Kidney (tissue), 14 donors: Measurements from ENCODE around the gene ISG15. TPM values are rescaled to one million over a fixed set of nuclear protein-coding genes. Genes with fewer than 3 reads are reported as not detected.

Experiments used
- DNase-seq, 5 donors: peaks; one replicate each; pipeline ENCODE4 v3.0.0-alpha.2; 2013 to 2020
- FAIRE-seq: peaks from 2 replicates; lab custom pipeline; 2012; peaks lifted over from hg19 to GRCh38; lab: Jason Lieb, UNC
- H3K27ac ChIP-seq, 2 donors: one replicate each; pipeline ENCODE4 v1.7.0; 2013; ENCODE audit warnings: low read depth in 2 of 2, low read length in 2 of 2, inconsistent platforms in 1 of 2
- H3K27me3 ChIP-seq: one replicate; pipeline ENCODE4 v1.7.1; 2013; ENCODE audit warnings: low read length, inconsistent platforms; ENCODE audit not compliant: control insufficient read depth, insufficient read depth
- H3K36me3 ChIP-seq, 3 donors: one replicate each; pipeline versions ENCODE4 v1.7.0 to v1.7.1; 2013; ENCODE audit warnings: low read length in 3 of 3, control low read depth in 1 of 3, inconsistent platforms in 1 of 3; ENCODE audit not compliant: insufficient read depth in 3 of 3, control insufficient read depth in 2 of 3
- H3K4me1 ChIP-seq, 3 donors: one replicate each; pipeline versions ENCODE4 v1.7.0 to v1.7.1; 2013; ENCODE audit warnings: low read length in 3 of 3, inconsistent platforms in 1 of 3, low read depth in 1 of 3; ENCODE audit not compliant: control insufficient read depth in 2 of 3, insufficient read depth in 2 of 3
- H3K4me3 ChIP-seq, 3 donors: one replicate each; pipeline versions ENCODE4 v1.7.0 to v1.8.1; 2013; ENCODE audit warnings: low read length in 3 of 3, control low read depth in 1 of 3, inconsistent platforms in 1 of 3
- H3K9ac ChIP-seq, 3 donors: one replicate each; pipeline versions ENCODE4 v1.7.0 to v1.7.1; 2013; ENCODE audit warnings: low read length in 3 of 3, control low read depth in 1 of 3, inconsistent platforms in 1 of 3
- H3K9me3 ChIP-seq, 3 donors: one replicate each; pipeline versions ENCODE4 v1.7.0 to v1.7.1; 2013; ENCODE audit warnings: low read length in 3 of 3, control low read depth in 1 of 3, inconsistent platforms in 1 of 3; ENCODE audit not compliant: control insufficient read depth in 2 of 3, insufficient read depth in 1 of 3
- CTCF ChIP-seq: IDR thresholded peaks from 3 replicates; pipeline ENCODE4 v1.5.1; 2012; ENCODE audit warnings: mild to moderate bottlenecking, moderate library complexity, borderline replicate concordance; ENCODE audit not compliant: insufficient read depth; ENCODE audit errors: extremely low read depth
- intact Hi-C: fragments of 100-400 bp; cut with DNase I; formaldehyde crosslinking; loops from one replicate; pipeline ENCODE4 v1.11.1; 2022
- polyA plus RNA-seq: library from polyadenylated mRNA; stranded (reverse); fragments of 350-450 nt; fragmentation: Illumina TruSeq; extraction: RNeasy Lipid Tissue Mini Kit (QIAGEN cat#74804); gene quantifications from one replicate; pipeline ENCODE4 v1.2.3, GENCODE V29; 2014; ENCODE audit warnings: low read depth, low replicate concordance; ENCODE audit not compliant: insufficient read depth
- total RNA-seq: library from RNA; stranded (reverse); fragmentation: NEBNext Ultra II Directional; extraction: Animal tissue kit (Norgen Biotek cat#: 25700); gene quantifications from one replicate; pipeline ENCODE4 v1.2.1, GENCODE V29; 2021
- donor health status: control.
- donor health status: control.
- donor health status: control.
- donor health status: control.
- donor health status: control.
- donor health status: DM: yes; HTN: yes; CAD: no.
- donor health status: Normal renal cell carcinoma (clear cell type).

Gene ISG15
- total and polyA plus RNA-seq, 2 donors from 2014 or later: 23.9 to 65.9 TPM

GRCh38 chr1:964691-965525, 48.4 kb upstream of the ISG15 start:
- Histone ChIP-seq H3K4me3 (no peak overlapping the region), H3K36me3 (no peaks in the 10 kb centered on the region), H3K9ac (no peak overlapping the region), H3K9me3 (no peaks in the 10 kb centered on the region), H3K4me1 (peaks cover 0 to 7% (median 0%) of the 10 kb centered on the region in 3 donors), H3K27me3 (peaks cover 8% of the 10 kb centered on the region), H3K27ac (no peak overlapping the region)
- DNase-seq (peak in 1 of 5 donors; percentile 49), FAIRE-seq (no peak)
- intact Hi-C loops: no loop called here
- TF ChIP-seq CTCF: no peak

GRCh38 chr1:965526-966134, 47.7 kb upstream of the ISG15 start:
- no peak overlapping the region for H3K27ac ChIP-seq
- DNase-seq (no peak), FAIRE-seq (no peak)
- no peaks in the 10 kb centered on the region for H3K9me3 ChIP-seq
- intact Hi-C loops: no loop called here
- H3K4me1 ChIP-seq: peaks cover 0 to 7% (median 0%) of the 10 kb centered on the region in 3 donors
- H3K36me3 ChIP-seq: no peaks in the 10 kb centered on the region
- no peak overlapping the region for H3K9ac ChIP-seq
- H3K4me3 ChIP-seq: no peak overlapping the region
- TF ChIP-seq CTCF: no peak
- H3K27me3 ChIP-seq: peaks cover 8% of the 10 kb centered on the region

GRCh38 chr1:966135-966703, 47.1 kb upstream of the ISG15 start, which contains the start of gene PLEKHN1:
Gene PLEKHN1 (plus strand): TSS chr1:966482. CDS start chr1:966532, 50 bp downstream.
- Histone ChIP-seq H3K27me3 (peaks cover 9% of the 10 kb centered on the region), H3K9ac (peak within 1 kb of the TSS in 2 of 3 donors; percentile 6 to 12), H3K36me3 (no peaks in the 10 kb centered on the region), H3K4me3 (peak within 1 kb of the TSS; percentile 26 to 66 (median 60)), H3K4me1 (peaks cover 0 to 7% (median 0%) of the 10 kb centered on the region in 3 donors), H3K9me3 (no peaks in the 10 kb centered on the region), H3K27ac (peak within 1 kb of the TSS in 1 of 2 donors; percentile 22)
- no peak for FAIRE-seq
- no peak for TF ChIP-seq CTCF
- DNase-seq: peak in 1 of 5 donors; percentile 58
- intact Hi-C loops: no loop called here
